ENCODE results near the gene NNAT. TPM values are rescaled to one million over a fixed set of nuclear protein-coding genes. Genes with fewer than 3 reads are reported as not detected.

NNAT gene
- polyA plus RNA-seq, 3 donors, result 81.2 to 100 (median 91.1) TPM

- DNase-seq (ENCODE audit: low read depth in 3 of 3, low spot score in 2 of 3), result no peak
Observed at GRCh38 chr20:37501940-37502339, 19.1 kb upstream of the NNAT start.

GRCh38 chr20:37502654-37503053 lies 18.4 kb upstream of the NNAT start:
- DNase-seq (ENCODE audit: low read depth in 3 of 3, low spot score in 2 of 3), result no peak

GRCh38 chr20:37503256-37503927 lies 17.7 kb upstream of the NNAT start:
- no peak for DNase-seq (ENCODE audit: low read depth in 3 of 3, low spot score in 2 of 3)

DNA sequence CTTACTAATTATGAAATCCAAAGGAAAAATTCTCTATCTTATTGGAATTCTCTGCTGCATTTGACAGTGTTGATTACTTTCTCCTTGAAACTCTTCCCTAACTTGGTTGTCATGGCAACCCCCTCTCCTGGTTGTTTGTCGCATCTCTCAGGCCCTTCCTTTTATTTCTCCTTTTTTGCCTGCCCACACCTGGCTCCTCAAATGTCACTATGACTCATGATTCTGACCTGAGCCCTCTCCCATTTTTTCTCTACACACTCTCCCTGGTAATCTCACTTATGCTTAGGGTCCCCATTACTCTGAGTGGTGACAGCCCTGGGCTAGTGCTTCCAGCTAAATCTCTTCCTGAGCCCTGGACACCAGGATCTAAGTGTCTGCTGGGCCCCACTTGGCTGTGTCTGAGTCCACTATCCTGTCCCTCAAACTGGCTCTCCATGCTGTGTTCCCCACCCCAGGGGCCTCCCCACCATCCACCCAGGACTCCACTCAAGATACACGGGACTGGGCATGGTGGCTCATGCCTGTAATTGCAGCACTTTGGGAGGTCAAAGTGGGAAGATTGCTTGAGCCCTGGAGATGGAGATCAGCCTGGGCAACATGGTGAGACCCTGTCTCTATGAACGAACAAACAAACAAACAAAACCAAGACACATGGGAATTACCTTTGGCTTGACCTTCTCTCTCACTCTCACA lies 16.5 kb upstream of the NNAT start:
- no peak for DNase-seq (ENCODE audit: low read depth in 3 of 3, low spot score in 2 of 3)

DNA sequence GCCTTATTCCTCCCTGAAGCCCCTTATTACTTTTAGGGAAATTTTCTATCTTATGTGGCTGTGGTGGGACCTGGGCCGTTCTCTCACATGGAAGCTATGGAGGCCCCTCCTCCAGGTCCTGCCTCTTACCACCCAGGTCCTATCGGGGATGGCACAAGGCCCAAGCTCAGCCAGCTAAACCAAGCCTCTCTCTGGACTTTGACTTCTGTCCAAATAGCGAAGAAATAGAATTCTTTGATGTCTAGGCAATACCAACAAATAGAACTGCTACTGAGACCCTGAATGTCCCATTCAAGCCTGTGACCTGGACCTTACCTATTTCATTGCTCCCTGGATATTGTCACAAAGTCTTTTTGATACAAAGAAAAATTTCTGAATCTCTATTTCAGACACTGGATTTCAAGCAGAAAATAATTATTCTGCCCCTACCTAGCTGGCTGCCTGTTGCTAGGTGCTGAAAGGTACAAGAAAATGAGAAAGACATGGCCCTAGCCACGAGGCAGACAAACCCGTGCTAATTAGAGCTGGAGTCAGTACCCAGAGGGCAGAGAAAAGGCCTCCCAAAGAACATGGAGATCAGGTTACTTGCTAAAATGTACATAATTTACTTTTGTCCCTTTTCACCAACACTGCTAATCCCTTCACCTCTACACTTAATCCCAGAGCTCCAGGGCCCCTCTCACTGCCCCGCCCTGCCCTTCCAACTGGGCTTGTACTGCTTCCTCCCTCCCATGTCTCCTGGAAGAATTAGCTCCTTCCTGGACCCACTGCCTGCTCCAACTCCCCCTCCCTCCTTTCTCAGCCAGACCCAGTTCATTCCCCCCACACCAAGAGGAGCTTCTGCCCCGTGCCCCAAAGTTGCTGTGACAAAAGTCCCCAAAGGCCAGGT lies 15.5 kb upstream of the NNAT start:
- DNase-seq (ENCODE audit: low read depth in 3 of 3, low spot score in 2 of 3), result no peak

DNA sequence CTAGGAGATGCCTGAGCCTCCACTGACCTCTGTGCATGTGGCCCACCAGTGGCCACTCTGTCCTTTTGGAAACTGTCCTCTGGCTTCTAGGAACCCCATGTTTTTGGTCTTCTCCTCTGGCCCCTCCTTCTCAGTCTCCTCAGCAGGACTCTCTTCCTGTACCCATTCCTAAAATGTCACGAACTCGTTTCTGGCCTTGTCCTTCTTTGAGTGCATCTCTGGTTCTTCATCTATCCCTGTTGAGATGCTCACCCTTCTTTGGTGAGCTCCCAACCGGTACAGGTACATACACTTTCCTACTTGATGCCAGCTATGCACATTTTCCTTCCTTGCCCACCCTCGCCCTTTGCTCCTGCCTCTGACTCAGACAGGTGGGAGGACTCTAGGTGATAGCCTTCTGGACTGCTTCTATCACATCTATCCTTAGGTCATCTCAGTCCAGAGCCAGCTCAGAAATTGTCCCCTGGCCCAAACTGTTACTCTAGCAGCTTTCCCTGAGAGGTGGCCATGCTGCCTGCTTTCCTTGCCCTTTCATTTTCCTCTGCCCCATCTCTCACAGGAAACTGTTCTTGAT lies 14.8 kb upstream of the NNAT start:
- no peak for DNase-seq (ENCODE audit: low read depth in 3 of 3, low spot score in 2 of 3)

GRCh38 chr20:37510226-37510625 lies 10.8 kb upstream of the NNAT start:
- no peak for DNase-seq (ENCODE audit: low read depth in 3 of 3, low spot score in 2 of 3)

- no peak for DNase-seq (ENCODE audit: low read depth in 3 of 3, low spot score in 2 of 3)
Observed at GRCh38 chr20:37511610-37512275, 9.3 kb upstream of the NNAT start.

DNA sequence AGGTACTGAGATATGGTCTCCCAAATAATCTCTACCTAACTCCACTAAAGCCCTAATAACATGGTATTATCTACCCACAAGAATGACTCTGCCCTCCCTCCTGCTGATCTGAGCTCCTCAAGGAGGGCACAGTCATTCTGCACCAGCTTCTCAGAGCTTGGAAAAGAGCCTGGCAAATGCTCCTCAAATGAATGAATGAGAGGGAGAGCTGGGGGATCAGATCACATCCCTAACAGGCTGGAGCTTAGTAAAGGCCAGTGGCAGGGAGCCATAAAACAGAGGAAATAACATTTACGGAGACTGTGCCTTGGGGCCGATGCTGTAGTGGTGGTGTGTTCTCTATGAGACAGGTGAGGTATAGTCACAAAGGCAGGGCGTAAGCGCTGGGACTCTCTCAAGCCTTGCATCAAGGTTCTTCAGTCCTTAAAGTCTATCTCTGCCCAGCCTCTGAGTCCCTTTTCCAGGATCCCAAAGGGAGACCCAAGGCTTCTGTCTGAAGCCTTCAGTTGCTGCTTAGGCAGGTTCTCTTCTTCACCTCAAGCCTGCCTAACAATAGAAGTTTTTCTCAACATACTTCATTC lies 7.2 kb upstream of the NNAT start:
- no peak for DNase-seq (ENCODE audit: low read depth in 3 of 3, low spot score in 2 of 3)

DNA sequence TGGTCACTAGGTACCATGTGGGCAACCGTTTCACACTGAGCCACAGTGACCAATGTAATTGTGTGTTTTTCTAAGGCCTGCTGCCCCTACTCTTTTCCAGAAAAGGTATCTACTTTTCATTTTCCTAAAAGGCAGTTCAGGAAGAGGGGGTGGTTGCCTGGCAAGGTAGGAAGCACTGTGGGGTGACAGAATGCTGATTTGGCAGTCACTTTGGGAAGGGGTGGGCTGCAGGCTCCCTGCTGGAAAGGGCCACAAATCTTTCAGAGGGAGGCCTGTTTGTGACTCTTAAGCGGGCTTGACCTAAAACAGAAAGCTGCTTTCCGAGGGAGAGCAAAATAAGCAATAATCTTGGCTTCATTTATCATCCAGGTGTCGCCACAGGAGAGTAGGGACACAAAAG lies 5.2 kb upstream of the NNAT start:
- no peak for DNase-seq (ENCODE audit: low read depth in 3 of 3, low spot score in 2 of 3)

- DNase-seq (ENCODE audit: low read depth in 3 of 3, low spot score in 2 of 3), result no peak
Observed at GRCh38 chr20:37516811-37517750, 4.0 kb upstream of the NNAT start.

DNA sequence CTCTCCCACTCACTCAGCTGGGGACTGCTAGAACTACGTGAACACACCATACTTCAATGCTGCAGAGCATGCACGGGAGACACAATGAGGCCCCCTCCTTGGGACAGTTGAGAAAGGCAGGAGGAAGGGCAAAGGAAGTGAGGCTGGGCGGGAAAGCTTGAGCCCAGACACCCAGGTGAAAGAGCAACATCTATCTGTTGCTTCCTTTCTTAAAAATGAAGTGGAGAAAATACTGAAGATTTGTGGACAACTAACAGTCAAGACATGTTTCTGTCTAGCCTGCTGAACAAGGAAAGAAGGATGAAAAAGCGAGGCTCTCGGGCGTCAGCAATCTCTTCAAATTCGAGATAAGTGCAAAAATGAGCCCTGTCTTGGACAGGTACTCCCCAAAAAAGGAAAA lies 3.0 kb upstream of the NNAT start:
- DNase-seq (ENCODE audit: low read depth in 3 of 3, low spot score in 2 of 3), result no peak

DNA sequence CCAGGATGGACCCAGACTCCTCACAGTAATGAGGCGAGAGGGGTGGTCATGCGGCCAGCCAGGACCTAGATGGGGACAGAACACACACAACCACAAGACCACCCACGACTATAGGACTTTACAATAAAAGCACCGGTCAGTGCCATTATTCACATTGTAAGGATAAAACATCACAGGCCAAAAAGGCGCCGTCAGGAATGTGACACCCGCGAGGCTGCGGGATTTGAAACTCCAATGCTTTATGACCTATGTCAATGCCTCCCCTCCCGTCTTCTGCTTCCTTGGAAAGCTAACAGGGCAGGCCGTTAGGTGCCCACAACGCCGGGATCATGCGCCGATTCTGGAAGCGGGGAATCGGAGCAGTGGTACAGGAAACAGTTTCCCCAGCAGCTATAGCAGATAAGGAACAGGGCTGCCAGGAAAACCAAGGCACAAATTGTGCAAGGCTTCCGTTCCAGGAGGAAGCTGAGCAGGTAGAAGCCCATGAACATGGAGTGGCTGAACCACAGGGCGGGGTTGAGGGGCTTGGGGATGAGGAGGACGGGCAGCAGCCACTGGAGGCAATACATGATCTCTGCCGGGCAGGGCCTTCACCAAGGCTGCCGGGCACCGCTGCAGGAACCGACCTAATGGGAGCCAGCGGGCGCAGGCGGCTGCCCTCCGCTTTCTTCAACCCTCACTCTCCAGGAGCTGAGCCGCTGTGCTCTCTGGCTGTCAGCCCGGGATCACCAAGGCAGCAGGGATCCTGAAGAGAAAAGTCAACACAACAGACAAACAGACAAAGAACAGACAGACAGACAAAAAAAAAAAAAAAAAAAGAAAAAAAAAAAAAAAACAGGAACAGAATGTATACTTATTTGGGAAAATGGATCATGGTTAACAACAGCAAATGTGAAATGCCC lies 2.2 kb upstream of the NNAT start:
- DNase-seq (ENCODE audit: low read depth in 3 of 3, low spot score in 2 of 3), result no peak

DNA sequence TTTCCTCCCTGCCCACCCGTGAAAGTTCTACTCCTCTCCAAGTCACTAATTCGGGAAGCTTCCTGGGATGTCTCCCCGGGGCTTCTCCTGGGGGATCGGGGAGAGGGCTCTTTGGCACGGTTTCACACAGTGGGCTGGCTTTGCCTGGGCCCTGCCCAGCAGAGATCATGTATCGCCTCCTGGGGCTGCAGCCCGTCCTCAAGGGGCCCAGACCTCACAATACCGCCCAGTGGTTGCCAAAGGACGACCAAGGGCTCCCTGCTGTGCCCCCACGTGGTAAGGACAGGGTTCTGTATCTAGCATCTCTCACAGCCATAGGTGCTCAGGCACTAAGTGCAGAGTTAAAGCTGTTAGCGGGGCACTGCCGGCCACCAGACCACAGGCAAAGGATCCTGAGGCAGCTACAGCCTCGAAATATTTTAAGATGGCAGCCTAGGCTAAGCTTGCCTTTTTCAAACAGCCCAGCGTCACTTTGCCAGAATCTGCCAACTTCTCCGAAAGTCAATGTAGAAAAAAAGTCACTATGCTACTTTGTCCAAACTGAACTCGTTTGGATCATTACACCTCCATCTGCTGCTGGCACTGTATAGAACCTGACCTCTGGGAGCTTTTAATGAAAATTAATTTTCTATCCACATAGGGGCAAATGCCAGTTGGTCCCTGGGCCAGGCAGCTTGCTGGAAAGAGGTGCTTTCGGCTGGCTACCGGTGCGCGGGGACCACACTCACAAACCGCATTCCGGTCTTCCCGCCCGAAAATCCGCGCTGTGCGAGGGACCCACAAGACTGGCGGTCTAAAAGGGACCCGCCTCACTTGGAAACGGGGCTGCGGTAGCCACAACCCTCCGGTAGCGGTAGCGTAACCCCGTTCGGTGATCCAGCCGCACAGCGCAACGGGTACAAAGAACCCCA lies 1.3 kb upstream of the NNAT start:
- no peak for DNase-seq (ENCODE audit: low read depth in 3 of 3, low spot score in 2 of 3)

DNA sequence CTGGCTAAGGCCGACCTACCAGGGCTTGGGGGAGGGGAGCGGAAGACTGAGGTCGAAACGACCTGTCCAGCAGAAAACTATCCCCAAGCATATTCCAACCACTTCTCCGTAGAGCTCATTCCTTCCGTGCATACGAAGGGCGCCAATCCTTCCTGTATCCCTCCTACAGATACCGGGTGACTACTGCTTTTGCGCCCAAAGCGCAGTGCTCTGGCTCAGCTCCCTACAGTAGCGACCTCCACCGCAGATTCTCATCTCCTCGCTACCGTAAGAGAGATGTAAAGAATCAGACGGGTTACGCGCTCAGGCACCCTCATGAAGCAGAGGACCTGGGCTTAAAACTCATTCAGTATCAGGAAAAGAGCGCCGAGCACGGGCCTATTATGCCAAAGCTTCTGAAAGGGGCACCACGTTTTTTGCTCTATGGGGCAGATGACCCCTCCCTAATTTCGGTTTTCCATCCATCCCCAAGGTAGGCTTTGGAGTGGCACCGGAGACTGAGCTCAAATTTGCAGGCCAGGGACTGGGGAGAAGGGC lies 563 bp upstream of the NNAT start:
- DNase-seq (ENCODE audit: low read depth in 3 of 3, low spot score in 2 of 3), result no peak

DNA sequence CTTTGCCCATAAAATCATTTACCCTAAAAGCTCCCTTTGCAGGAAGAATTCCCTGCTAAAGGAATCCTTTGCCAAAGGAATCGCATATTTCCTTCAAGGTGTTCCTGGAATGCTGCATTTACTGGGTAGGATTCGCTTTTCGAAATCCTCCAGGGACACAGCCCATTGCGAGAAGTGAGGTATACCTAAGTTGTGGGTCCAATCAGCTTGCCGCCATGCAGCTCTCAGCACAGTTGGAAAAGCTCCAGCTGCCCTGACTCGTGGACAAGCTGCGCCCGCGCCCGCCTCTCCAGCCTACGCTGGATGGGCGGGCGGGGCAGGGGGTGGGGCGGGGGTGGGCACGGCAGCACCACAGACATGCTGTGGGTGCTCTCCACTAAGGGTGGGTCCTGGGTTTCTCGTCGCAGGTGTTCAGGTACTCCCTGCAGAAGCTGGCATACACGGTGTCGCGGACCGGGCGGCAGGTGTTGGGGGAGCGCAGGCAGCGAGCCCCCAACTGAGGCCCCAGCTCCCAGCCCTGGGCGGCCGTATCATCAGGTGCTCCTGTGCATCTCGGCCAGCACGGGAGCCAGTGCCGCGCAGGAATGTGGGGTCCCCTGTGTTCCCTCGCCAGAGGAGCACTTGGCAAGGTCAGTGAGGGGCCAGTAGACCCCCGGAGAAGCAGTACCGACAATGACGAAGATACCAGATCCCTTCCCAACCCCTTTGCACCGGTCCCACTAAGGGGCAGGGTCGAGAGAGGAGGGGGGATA lies 1.4 kb downstream of the NNAT start:
- no peak for DNase-seq (ENCODE audit: low read depth in 3 of 3, low spot score in 2 of 3)
